H7 (cell line): ENCODE measurements around the gene PTPRN2. TPM values are rescaled to one million over a fixed set of nuclear protein-coding genes. Genes with fewer than 3 reads are reported as not detected.

Experiments used
- DNase-seq: peaks from one replicate; pipeline ENCODE4 v3.0.0; 2012
- H3K27me3 ChIP-seq: 2 replicates; pipeline ENCODE4 v1.6.0; 2011; ENCODE audit warnings: mild to moderate bottlenecking, low read length; ENCODE audit not compliant: control insufficient read depth, insufficient read depth
- H3K36me3 ChIP-seq: replicated peaks from 2 replicates; pipeline ENCODE4 v1.5.1; 2011; ENCODE audit warnings: low read length; ENCODE audit not compliant: control insufficient read depth, insufficient read depth
- H3K4me3 ChIP-seq: 2 replicates; pipeline ENCODE4 v1.5.1; 2011; ENCODE audit warnings: low read depth, mild to moderate bottlenecking, control low read depth, low read length, moderate library complexity; ENCODE audit not compliant: insufficient read depth
- total RNA-seq: library from RNA; depleted of rRNA; stranded (reverse); fragments of >200 nt; shearing (Covaris generic); gene quantifications from 2 replicates; pipeline ENCODE4 v1.2.3, GENCODE V29; 2014

The PTPRN2 gene
- total RNA-seq, 1 experiment from 2014 or later = 0.80 TPM

DNA sequence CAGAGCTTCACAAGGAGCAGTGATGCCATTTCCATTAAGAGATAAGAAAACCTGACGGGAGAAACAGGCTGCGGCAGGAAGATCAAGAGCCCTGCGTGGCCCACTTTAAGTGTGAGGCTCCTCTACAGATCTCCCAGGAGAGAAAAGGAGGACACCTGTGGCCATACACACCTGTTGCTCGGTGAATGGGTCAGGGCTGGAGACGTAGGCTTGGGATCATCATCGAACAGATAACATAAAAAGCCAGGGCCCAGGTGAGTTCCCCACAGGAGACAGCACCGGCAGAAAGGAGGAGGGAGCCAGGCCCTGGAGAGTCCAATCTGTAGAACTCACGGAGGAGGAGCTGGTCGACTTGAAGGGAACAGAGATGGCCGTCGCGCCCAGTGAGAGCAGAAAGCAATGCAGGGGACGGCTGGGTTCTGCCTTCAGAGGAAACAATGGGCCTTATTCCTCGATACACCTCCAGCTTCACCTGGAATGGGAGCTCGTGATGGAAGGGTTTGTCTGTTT is 694.0 kb downstream of the PTPRN2 start:
- no peak for DNase-seq
- Histone ChIP-seq H3K4me3 (no peak overlapping the region), H3K27me3 (no peaks in the 10 kb centered on the region), H3K36me3 (no peaks in the 10 kb centered on the region)

GRCh38 chr7:157892751-157893523 is 694.7 kb downstream of the PTPRN2 start:
- H3K27me3 ChIP-seq = no peaks in the 10 kb centered on the region

GRCh38 chr7:157890921-157891401 is 696.7 kb downstream of the PTPRN2 start:
- no peak for DNase-seq
- no peaks in the 10 kb centered on the region for H3K36me3 ChIP-seq
- H3K27me3 ChIP-seq = no peaks in the 10 kb centered on the region
- no peak overlapping the region for H3K4me3 ChIP-seq

More at GRCh38 chr7:157892751-157893523, 694.7 kb downstream of the PTPRN2 start:
- no peak overlapping the region for H3K4me3 ChIP-seq
- no peak for DNase-seq
- H3K36me3 ChIP-seq = no peaks in the 10 kb centered on the region

DNA sequence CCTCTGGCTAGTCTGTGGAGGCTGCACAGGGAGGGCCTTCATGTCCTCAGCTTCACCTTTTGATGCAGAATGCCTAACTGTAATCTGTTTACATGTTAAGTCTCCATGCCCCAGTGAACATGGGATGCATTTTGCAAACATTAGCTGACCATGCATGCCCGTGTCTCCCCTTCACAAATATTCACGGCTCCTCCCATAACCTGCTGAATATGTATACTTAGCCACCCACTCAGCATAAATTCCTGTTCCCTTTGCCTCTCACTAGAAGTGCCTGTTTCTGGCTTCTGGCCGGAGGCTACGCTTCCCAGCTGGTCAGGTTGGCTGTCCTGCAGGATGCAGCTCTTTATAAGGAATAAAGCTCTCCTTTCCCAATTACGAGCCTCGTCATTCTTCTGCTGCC is 698.1 kb downstream of the PTPRN2 start:
- DNase-seq = no peak
- H3K36me3 ChIP-seq = no peaks in the 10 kb centered on the region

DNA sequence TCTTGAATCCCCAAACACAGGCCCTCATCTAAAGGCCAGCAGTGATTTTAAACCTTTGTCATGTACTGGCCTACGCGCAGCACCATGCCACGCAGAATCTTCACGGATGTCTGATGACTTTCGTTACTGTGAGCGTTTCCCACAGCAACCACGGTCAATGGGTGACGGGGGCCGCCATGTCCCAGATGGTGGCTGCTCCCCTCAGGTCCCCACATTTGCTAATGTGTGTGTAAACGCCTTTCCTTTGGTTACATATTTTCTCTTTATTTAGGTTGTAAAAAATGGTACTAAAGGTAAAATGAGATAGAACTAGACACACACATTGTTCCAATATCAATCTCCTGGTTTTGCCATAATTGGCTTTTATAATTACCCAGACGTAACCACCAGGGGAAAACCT is 699.0 kb downstream of the PTPRN2 start:
- no peak for DNase-seq
- Histone ChIP-seq H3K36me3 (no peaks in the 10 kb centered on the region), H3K27me3 (no peaks in the 10 kb centered on the region), H3K4me3 (no peak overlapping the region)

More for the DNA sequence above, 698.1 kb downstream of the PTPRN2 start:
- no peaks in the 10 kb centered on the region for H3K27me3 ChIP-seq
- H3K4me3 ChIP-seq = no peak overlapping the region

DNA sequence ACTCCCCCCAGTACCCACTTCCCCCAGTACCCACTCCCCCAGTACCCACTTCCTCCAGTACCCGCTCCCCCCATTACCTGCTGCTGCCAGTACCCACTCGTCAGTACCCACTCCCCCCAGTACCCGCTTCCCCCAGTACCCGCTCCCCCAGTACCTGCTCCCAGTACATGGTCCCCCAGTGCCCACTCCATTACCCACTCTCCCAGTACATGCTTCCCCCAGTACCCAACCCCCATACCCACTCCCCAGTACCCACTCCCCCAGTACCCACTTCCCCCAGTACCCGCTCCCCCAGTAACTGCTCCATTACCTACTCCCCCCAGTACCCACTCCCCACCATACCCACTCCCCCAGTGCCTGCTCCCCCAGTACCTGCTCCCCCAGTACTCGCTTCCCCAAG is 700.2 kb downstream of the PTPRN2 start:
- Histone ChIP-seq H3K36me3 (no peaks in the 10 kb centered on the region), H3K4me3 (no peak overlapping the region), H3K27me3 (no peaks in the 10 kb centered on the region)
- no peak for DNase-seq

GRCh38 chr7:157886711-157887110 is 700.9 kb downstream of the PTPRN2 start:
- no peaks in the 10 kb centered on the region for H3K36me3 ChIP-seq
- no peak for DNase-seq
- no peaks in the 10 kb centered on the region for H3K27me3 ChIP-seq
- no peak overlapping the region for H3K4me3 ChIP-seq

- H3K4me3 ChIP-seq = no peak overlapping the region
- DNase-seq = no peak
- H3K27me3 ChIP-seq = no peaks in the 10 kb centered on the region
- no peaks in the 10 kb centered on the region for H3K36me3 ChIP-seq
These were observed 701.4 kb downstream of the PTPRN2 start for GRCh38 chr7:157886266-157886665.

- Histone ChIP-seq H3K36me3 (no peaks in the 10 kb centered on the region), H3K27me3 (no peaks in the 10 kb centered on the region), H3K4me3 (no peak overlapping the region)
- no peak for DNase-seq
These were observed 702.5 kb downstream of the PTPRN2 start for GRCh38 chr7:157885140-157885539.

- DNase-seq = no peak
- H3K27me3 ChIP-seq = no peaks in the 10 kb centered on the region
- no peaks in the 10 kb centered on the region for H3K36me3 ChIP-seq
- no peak overlapping the region for H3K4me3 ChIP-seq
These were observed 703.1 kb downstream of the PTPRN2 start for GRCh38 chr7:157884461-157885062.

- Histone ChIP-seq H3K27me3 (no peaks in the 10 kb centered on the region), H3K36me3 (no peaks in the 10 kb centered on the region), H3K4me3 (no peak overlapping the region)
- DNase-seq = no peak
These were observed 706.4 kb downstream of the PTPRN2 start for GRCh38 chr7:157881048-157881771.

DNA sequence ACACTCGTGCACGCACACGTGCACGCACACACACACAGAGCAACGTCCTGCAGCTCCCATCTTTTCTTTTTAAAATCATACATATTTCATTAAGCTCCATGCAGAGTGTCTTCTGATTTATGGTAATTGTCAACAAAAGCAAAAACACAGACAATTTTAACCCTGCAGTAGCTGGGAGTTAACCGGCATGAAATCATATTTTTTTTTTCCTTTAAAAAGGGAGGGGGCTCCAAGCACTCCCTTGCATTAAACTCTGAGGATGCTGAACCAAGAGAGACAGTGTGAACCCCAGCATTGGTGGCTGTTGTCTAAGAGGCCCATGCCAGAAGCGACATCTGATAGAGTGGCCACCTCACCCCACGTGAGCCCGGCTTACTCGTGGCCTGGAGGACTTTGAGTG is 708.2 kb downstream of the PTPRN2 start:
- H3K36me3 ChIP-seq = no peaks in the 10 kb centered on the region
- no peak overlapping the region for H3K4me3 ChIP-seq
- no peak for DNase-seq
- H3K27me3 ChIP-seq = no peaks in the 10 kb centered on the region

DNA sequence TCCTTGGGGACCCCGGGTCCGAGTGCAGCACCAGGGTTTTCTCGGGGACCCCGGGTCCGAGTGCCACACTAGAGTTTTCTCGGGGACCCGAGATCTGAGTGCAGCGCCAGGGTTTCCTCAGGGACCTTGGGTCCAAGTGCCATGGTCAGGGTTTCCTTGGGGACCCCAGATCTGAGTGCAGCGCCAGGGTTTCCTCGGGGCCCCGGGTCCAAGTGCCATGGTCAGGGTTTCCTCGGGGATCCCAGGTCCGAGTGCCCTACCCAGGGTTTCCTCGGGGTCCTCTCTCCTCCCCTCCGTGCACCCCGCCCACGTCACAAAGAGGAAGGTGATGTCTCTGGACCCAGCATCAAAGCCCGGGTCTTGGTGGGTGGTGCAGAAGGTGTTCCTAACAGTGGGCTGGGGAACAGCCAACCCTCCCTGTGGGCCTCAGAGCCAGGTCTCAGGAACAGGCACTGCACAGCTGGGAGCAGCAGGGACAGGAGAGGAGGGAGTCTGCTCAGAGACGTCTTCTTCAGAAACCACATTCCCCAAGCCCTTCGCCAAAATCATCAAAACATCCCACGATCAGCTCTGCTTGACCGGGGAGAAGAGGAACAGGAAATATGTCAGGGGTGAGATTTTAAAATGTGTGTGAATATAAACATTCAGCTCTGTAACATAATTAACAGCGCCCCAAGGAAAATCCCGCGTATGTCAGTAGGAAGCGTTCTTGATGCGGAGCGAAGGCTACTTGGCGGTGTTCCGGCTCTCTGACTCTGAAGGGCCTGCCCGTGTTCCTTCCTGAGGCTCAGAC is 710.1 kb downstream of the PTPRN2 start:
- no peak for DNase-seq
- Histone ChIP-seq H3K4me3 (no peak overlapping the region), H3K36me3 (no peaks in the 10 kb centered on the region), H3K27me3 (no peaks in the 10 kb centered on the region)
